ENCODE measurements around the gene CUZD1.
"Not testable (repeated sequence)": the region's sequence is repeated elsewhere in the genome, so short reads cannot be mapped to it uniquely, and the experiment has no call there.

Gene CUZD1

DNA sequence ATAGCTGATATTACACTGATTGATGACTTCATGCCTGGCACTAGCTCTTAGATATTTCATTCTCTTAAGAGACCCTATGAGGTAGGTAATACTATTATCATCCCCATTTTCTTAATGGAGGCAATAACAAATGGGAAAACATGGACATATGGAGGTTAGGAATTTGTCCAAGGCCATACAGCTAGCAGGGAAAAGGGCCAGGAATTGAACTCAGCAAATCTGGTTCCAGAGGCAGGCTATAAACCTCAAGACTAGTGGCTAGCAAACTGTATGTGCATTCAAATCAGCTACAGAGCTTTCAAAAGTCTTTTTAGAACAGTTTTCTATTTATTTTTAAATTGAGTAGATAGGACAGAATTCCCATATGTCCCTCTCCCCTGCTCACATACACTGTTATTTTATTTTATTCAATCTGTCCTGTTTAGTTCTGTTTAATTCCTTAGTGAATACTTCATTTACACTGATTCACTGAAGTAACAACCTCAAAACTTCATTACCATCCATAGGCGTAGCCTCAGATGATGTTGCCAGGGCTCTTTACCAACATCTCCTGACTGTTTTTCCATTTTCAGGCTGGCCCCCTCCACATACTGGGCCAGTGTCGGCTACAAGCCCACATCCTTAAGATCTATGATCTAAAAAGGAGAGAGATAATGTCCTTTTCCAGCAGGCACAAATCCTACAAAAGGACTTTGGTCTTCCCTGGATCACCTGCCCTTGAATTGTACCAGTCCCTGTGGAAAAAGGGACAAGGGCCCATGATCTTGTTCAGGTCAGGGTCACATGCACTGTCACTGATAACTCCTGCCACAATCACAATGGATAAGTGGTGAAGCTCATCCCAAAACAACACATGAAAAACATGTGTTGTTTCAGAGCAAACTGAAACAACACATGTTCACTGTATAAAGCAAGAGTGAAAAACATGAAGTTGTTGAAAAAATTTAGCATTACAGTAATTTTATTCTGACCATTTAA lies 17.8 kb upstream of the CUZD1 start:
- TF ChIP-seq, protein P1, sequence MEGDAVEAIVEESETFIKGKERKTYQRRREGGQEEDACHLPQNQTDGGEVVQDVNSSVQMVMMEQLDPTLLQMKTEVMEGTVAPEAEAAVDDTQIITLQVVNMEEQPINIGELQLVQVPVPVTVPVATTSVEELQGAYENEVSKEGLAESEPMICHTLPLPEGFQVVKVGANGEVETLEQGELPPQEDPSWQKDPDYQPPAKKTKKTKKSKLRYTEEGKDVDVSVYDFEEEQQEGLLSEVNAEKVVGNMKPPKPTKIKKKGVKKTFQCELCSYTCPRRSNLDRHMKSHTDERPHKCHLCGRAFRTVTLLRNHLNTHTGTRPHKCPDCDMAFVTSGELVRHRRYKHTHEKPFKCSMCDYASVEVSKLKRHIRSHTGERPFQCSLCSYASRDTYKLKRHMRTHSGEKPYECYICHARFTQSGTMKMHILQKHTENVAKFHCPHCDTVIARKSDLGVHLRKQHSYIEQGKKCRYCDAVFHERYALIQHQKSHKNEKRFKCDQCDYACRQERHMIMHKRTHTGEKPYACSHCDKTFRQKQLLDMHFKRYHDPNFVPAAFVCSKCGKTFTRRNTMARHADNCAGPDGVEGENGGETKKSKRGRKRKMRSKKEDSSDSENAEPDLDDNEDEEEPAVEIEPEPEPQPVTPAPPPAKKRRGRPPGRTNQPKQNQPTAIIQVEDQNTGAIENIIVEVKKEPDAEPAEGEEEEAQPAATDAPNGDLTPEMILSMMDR (IDR thresholded peaks at IDR 0.05; ENCODE audit: borderline replicate concordance, insufficient read depth, low read depth, low read length) = no peak
- H3K4me3 ChIP-seq (ENCODE audit: low read depth, low read length) = no peak overlapping the region

DNA sequence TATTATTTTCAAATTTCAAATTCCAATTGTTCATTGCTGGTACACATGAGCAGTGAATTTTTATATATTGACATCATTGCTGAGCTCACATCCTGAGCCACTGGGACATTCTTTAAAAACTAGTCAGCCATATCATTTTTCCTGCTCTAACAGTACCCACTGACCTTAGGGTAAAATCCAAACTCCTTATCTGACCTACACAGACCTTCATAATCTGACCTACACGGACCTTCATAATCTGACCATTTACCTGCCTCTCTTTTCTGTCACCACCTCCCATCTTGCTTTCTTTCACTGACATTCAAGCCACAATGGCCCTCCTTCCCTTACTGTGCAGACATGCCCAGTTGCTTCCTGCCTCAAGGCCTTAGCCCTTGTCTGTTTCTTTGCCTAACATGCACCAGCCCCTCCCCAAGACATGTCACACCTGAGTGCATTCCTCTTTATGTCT lies 16.1 kb upstream of the CUZD1 start:
- H3K4me3 ChIP-seq (ENCODE audit: low read depth, low read length) = no peak overlapping the region
- TF ChIP-seq, protein P1 (IDR thresholded peaks at IDR 0.05; ENCODE audit: borderline replicate concordance, insufficient read depth, low read depth, low read length) = no peak

DNA sequence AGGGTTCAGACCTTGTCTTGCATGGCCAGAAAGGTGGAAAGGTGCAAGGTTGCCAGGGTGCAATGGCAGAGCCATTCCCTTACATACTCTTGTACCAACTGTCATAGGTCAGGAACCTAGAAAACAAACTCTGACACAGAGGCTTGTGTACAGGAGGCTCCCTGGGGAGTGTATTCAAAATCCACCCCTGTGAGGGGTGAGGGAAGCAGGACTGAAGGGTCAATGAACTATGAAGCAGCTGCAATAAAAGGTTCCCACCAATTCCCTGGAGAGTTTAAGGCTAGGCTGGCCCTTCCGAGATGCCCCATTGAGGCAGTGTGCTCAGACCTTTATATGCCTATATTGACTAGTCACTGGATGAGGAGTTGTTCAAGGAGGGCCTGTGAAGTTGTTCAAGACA lies 13.9 kb upstream of the CUZD1 start:
- H3K4me3 ChIP-seq (ENCODE audit: low read depth, low read length) = no peak overlapping the region
- TF ChIP-seq, protein P1 (IDR thresholded peaks at IDR 0.05; ENCODE audit: borderline replicate concordance, insufficient read depth, low read depth, low read length) = no peak

DNA sequence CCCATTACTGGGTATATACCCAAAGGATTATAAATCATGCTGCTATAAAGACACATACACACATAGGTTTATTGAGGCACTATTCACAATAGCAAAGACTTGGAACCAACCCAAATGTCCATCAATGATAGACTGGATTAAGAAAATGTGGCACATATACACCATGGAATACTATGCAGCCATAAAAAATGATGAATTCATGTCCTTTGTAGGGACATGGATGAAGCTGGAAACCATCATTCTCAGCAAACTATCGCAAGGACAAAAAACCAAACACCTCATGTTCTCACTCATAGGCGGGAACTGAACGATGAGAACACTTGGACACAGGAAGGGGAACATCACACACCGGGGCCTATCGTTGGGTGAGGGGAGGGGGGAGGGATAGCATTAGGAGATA lies 12.4 kb upstream of the CUZD1 start:
- not testable (repeated sequence) for H3K4me3 ChIP-seq (ENCODE audit: low read depth, low read length)

DNA sequence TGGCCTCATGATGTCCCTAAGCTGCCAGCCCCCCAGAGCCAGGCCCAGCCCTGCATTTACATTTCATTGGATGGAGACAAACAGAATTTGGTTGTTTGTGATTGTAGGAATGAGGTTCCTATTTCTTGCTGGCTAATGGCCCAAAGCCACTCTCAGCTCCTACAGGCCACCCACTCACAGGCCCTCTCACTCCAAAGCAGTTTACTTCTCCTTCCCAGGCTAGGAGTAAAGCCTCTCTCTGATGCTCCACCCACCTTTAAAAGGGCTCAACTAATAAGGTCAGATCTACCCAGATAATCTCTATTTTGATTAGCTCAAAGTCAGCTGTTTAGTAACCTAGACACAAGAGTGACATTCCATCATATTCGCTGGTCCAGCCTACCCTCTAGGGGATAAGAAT lies 11.2 kb upstream of the CUZD1 start:
- TF ChIP-seq, protein P1 (IDR thresholded peaks at IDR 0.05; ENCODE audit: borderline replicate concordance, insufficient read depth, low read depth, low read length) = no peak
- no peak overlapping the region for H3K4me3 ChIP-seq (ENCODE audit: low read depth, low read length)

DNA sequence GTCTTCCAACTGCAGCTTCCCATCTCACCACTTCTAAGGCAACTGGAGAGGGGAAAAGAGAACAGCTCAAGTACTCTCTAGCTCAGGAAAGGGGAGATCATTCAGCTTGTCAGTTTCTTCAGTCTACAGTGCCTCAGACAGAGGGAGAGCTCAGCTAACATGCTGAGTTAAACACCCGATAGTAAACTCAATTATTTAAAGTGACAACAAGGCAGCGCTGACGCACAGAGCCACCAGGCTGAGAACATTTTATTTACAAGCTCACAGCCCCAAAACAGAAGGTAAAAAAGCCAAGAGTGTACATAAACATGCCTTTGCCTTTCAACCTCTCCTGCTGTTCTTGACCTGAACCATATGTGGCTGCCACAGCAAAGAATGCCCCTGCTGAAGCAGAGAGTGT lies 10.1 kb upstream of the CUZD1 start:
- TF ChIP-seq, protein P1 (IDR thresholded peaks at IDR 0.05; ENCODE audit: borderline replicate concordance, insufficient read depth, low read depth, low read length) = no peak
- no peak overlapping the region for H3K4me3 ChIP-seq (ENCODE audit: low read depth, low read length)

DNA sequence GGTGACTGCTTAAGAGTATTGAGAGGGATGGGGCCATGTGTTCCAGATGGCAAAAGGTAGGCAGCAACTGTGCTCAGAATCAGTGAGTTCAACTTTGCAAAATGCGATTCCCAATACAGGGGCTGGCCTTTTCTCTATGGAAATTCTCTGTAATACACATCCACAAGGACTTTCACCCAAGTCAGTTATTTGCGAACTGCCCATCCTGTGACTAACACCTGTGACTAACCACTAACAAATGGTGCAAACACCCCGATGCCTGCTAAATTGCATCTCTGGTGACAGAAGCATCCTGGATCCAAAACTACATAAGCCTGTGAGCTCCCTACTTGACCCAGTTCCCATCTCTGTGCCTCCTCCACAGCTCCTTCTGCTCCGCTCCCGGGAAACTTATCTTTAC lies 9.0 kb upstream of the CUZD1 start:
- TF ChIP-seq, protein P1 (IDR thresholded peaks at IDR 0.05; ENCODE audit: borderline replicate concordance, insufficient read depth, low read depth, low read length) = no peak
- H3K4me3 ChIP-seq (ENCODE audit: low read depth, low read length) = no peak overlapping the region

Measured in GM12875 (cell line).